Stimulated activated CD4-positive, alpha-beta T cell treated with anti-CD3 and anti-CD28 coated beads, Interleukin-2, amount 100 ng/mL, for 24 hours (primary cell): ENCODE measurements around the gene IGFALS.

Source experiments
- DNase-seq, 2 donors: peaks; one replicate each; pipeline ENCODE4 v3.0.0-alpha.2; 2020

IGFALS gene

DNA sequence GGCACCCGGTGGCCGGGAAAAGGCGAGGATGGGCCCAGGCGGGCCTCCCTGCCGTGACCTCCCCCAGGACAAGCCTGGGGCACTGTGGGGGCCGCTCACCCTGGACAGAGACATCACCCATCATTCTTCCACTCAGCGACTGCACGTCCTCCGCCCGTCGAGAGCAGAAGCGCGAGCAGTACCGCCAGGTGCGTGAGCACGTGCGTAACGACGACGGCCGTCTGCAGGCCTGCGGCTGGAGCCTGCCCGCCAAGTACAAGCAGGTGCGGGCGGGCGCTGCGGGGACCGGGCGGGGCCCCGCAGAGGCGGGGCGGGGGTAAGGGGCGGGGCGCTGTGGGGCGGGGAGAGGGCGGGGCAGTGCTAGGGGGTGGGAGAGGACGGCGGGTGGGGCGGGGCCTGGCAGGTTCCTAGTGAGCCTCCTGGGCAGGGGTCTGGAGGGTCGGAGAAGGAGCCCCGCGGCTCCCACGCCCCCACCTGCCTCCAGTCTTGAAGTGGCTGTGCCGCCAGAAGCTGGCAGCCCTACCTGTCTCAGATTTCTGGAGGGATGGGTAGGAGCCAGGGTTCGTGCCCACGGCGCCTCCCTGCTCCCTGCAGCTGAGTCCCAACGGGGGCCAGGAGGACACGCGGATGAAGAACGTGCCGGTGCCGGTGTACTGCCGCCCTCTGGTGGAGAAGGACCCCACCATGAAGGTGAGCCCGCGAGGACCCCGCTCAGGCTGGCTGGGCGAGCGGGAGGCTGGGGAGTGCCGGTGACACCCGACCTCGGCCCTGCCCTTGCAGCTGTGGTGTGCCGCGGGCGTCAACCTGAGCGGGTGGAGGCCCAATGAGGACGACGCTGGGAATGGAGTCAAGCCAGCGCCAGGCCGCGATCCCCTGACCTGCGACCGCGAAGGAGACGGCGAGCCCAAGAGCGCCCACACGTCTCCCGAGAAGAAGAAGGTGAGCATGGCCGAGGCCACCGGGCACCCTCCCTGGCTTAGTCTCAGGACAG is 29.7 kb downstream of the IGFALS start:
- DNase-seq, result no peak

DNA sequence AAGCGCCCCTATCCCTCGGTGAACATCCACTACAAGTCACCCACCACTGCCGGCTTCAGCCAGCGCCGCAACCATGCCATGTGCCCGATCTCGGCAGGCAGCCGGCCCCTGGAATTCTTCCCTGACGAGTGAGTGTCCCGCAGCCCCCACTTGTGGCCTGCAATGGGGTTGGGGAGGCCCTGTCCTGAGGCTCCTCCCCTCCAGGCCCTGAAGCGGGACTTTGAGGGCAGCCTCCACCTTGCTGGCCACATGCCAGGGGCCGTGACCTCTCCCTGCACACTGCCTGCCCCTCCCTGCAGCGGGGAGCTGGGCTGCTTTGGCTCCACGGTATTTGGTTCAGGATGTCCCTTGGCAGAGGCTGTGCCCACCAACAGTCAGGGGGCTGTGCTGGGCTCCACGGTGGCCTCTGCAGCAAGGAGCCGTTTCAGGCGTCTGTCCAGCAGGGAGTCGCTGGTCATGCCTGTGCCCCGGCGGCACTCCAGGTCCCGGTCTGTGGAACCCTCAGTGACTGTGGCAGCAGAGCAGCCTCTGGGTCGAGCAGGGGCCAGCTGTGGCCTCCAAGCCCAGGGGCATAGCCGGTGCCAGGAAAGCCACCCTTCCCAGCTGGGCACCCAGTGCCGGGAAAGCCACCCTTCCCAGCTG is 30.5 kb downstream of the IGFALS start:
- no peak for DNase-seq

DNA sequence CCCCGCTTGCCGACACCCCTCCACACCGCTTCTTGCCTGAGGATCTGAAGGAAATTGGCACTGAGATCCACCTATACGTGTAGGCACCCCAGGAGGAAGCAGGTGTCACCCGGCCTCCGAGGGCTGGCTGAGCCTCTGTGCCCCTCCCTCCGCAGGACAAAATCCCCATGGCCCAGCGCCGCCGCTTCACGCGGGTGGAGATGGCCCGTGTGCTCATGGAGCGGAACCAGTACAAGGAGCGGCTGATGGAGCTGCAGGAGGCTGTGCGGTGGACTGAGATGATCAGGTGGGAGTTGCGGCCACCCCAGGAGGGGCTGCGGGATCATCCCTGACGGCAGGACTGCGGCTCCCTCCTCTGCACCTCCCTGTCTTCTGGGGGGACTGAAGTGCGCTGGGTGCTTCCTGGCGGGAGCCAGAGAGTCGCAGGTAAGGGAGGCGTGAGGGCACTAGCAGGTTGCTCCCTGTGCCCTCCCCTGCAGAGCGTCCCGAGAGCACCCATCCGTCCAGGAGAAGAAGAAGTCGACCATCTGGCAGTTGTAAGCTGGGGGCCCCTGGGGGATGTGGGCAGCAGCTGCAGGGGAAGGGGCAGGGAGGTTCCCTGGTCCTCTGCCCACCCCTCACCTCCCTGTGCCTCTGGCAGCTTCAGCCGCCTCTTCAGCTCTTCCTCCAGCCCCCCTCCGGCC is 31.2 kb downstream of the IGFALS start:
- no peak for DNase-seq

DNA sequence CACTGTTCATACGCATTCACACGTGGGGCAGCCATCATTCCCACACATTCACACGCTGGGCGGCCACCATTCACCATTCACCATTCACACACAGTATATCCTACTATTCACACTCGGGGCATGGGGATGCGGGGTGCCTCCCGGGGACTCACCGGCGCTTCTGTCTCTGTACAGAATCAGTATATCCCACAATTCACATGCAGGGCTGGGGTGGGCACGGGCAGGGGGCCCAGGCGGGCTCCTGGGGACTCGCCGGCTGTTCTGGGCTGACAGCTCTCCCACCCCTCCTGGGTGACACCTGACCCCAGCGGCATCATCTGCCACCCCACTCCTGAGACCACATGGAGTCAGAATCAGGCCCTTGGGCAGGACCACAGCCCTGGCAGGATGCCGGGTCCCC is 31.8 kb downstream of the IGFALS start:
- no peak for DNase-seq

DNA sequence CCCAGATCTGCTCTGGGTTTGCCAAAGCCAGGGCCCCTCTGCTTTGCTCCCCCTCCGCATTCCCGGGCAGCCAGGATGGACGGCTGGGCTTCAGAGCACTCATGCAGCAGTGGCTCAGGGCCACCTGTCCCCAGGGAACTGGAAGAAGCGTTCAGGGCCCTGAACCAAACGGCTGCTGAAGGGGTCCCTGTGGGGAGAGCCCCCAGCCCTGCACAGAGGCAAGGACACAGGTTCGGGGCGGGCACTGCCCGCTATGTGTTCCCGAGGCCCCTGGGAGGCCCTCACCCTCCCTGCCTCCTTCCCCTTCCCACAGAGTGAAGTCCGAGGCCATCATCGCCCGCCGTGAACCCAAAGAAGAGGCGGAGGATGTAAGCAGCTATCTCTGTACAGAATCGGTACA is 32.6 kb downstream of the IGFALS start:
- no peak for DNase-seq

DNA sequence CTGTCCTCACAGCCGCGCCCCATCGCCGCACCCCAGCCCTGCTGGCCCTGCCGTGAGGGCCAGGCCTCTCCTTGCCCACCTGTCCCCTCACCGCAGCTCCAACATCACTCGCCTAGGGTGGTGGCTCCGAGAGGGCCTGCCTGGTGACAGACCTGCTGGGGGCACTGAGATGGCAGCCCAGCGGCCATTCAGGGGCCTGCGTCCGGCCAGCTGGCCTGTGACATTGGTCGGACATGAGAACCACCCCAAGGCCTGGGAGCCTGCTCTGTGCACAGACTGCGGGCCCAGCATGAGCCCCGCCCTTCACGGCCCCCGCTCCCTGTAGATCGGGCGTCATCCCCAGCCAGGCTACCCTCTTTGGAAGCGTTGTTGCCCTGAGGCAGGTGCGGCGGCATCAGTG is 34.0 kb downstream of the IGFALS start:
- no peak for DNase-seq

DNA sequence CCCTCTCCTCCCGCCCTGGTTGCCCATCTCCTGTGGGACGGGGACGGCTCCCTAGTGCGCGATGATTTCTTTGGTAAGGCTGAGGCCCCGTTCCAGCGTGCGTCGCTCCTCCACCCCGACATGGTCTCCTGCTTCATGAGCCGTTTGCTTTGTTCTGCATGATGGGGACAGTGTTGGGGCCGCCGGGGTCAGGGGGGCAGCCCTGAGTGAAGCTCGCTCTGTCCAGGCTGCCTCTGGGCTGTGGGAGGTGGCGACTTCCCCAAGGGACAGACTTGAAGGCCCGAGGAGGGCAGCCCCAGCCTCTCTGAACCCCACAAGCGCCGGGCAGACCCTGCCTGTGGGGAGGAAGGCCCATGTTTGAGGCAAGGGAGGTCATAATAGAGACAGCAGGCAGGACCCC is 34.6 kb downstream of the IGFALS start:
- DNase-seq, result no peak

DNA sequence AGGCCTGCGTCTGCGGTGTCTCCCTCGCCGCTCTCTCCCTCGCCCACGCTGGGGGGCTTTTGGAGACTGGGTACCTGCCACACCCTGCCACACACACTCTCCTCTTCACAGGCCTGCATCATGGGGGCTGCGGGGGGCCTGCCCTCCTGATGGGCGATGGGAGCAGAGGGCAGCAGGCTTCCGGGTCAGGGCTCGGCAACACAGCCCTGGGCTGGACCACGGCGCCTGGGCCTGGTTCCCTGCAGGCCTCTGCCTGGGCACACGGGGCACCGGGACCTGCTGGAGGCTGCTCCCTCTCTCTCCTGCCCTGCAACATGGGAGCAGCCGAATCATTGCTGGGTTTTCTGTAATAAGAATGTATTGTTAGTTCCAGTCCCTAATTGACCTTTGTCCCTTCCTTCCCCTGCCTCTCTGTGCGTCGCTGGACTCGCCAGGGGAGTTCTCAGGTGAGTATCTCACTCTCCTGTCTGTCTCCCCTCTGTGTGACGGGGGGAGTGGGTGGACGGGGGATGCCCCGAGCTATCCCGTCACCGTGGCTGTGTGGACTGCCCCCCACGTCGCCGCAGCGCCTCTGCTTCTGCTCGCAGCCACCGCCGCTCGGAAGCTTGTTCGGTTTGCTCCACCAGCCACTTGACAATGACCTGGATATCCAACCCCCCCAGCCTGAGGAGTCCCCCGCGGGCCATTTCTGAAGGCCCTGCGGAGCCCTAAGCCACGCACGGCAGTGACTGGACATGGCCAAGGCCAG is 35.6 kb downstream of the IGFALS start:
- no peak for DNase-seq

DNA sequence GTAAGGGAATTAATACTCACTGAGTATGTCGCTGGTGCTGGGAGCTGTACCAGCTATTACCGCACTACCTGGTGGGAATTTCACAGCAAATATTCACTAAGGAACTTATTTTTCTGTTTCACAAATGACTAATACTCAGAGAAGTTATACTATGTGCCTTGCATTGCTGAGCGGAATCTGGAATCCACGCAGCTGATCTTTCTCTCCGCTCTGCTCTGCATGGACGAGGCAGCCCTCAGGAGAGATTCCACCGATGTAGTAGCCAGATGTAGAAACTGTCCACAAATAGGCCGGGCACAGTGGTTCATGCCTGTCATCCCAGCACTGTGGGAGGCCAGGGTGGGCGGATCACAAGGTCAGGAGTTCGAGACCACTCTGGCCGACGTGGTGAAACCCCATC is 39.3 kb downstream of the IGFALS start:
- no peak for DNase-seq

DNA sequence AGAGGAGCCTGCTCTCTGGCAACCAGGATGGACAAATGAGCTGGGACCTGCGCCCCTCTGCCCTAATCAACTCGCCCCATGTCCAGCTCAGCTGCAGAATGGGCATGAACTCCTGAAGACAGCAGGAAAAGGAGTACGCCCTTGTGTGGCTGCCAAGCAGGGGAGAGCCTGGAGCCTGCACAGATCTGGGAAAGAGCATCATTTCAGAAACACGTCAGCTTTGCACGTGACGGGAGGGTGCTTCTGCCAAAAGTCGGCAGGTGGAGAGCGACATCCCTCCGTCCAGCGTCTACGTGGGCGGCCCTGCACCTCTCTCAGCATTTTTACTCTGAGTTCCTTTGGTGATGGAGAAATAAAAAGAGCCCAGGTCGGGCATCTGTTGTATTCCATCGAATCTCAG is 40.7 kb downstream of the IGFALS start:
- DNase-seq, result no peak

DNA sequence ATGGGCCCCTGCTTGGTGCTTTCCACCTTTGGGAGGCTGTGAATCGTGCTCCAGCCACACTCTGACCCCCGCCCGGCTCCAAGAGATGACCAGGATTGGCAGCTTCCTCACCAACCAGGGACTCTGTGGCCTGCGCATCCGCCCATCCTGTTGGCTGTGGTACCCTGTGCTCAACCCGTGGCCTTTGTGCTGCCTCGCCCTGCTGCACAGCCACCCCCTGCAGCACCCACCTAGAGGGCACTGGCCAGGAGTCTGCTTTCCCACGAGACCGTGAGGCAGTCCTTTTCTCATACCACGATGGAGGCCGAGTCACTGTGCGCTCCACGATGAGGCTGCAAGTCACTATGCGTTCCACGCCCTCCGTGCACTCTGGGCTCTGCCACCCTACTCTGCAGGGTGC is 41.6 kb downstream of the IGFALS start:
- no peak for DNase-seq

DNA sequence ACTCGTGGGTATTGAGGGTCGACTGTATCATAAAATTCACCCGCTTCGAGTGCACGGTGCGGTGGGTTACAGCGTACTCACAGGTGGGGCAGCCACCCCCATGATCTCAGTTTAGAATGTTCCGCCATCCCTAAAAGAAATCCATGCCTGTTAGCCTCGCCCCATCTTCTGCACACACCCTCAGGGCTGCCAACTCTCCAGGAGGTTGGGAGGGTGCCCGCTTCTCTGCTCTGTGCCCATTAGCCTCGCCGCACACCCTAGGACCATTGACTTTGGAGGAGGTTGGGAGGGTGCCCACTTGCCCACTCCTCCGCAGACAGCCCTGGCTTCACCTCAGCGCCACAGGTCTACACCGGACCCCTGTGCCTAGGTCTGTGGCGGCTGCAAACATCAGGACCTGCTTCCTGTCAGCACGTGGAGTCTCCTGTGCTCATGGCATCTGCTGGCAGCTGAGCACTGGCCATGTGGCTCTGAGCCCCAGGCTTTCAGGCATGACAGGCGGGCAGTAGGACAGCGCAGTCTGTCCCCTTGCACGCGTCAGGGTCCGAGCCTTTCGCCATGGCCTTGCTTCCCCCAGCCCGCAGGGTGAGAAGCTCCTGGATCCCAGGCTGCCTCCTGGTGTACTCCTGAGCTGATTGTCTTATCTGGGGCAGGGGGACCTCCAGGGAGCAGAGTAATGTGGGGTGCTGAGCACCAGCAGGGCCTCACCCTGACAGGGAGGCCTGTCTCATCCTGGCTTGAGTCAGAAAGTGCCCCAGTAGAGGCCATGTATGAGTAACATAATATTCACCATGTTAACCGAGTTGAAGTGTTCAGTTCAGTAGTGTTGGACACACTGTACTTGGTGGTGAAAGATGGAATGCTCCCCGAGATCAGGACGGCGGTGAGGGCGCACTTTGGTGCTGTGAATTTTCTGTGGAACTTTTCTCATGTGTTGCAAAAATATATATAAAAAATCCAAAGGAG is 44.1 kb downstream of the IGFALS start:
- no peak for DNase-seq

DNA sequence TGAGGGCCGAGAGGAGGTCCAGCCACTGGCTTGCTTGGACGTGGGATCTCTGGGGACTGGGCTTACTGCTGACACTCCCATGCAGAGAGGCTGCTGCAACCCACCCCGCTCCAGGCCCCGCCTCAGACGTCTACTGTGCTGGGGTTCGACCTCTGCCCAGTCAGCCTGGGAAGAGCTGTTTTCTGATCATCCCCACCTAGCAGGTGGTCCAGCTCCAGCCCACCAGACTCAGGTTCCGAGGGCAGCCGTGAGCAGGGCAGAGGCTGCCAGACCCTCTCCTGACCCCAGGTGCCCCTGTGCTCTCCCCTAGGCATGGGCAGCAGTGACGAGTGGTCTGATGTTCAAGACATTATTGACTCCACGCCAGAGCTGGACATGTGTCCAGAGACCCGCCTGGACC is 45.6 kb downstream of the IGFALS start:
- no peak for DNase-seq

DNA sequence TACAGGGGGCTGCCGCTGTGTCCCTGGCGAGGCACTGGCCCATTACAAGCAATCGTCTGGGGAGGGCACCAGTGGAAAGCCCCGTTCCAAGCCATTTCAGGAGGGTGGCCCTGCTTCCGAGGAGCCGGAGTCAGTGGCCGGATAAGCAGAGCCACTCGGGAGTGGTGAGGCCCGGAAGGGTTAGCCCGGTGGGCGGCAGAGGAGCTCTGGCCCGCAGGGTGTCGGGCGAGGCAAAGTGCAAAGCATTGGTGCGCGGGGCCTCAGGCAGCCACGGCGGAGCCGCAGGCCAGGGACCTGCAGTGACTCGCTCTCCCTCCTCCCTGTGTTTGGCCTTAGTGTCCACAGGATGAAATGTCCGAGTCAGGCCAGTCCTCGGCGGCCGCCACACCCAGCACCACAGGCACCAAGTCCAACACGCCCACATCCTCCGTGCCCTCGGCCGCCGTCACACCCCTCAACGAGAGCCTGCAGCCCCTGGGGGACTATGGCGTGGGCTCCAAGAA is 46.8 kb downstream of the IGFALS start:
- no peak for DNase-seq

DNA sequence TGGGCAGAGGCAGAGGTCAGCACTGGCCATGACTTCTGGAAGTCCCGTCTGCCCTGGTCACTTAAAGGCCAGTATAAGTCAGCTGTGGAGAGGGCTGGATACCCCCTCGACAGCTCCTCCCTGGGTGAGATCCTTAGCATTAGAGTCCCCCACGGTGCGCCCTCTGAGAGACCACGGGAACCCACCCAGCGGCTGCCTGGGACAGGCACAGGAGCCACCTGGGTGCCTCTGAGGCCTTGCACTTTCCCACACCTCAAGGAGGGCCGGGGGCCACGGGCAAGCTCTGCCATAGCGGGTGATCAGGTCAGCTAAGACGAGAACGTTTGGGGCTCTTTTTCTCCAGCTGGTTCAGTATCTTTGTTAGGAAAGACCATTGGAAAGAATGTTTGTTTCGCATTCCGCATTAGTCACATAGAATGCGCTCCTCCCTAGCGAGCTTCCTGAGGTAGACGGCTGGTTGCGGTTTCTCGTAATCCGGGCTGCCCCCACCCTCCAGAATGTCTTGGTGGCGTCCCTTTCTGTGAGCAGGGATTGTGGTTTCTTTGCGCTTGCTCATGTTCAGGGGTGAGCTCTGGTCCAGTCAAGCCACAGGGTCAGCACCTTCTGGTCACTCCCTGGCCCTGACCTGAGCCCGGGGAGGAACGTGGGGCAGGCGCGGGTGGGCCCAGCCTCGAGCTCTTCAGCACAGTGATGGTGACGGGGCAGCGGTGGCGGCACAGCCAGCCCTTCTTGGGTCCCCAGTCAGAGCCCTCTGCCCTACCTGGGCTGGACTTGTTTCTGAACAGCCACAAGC is 47.4 kb downstream of the IGFALS start:
- DNase-seq, result no peak

DNA sequence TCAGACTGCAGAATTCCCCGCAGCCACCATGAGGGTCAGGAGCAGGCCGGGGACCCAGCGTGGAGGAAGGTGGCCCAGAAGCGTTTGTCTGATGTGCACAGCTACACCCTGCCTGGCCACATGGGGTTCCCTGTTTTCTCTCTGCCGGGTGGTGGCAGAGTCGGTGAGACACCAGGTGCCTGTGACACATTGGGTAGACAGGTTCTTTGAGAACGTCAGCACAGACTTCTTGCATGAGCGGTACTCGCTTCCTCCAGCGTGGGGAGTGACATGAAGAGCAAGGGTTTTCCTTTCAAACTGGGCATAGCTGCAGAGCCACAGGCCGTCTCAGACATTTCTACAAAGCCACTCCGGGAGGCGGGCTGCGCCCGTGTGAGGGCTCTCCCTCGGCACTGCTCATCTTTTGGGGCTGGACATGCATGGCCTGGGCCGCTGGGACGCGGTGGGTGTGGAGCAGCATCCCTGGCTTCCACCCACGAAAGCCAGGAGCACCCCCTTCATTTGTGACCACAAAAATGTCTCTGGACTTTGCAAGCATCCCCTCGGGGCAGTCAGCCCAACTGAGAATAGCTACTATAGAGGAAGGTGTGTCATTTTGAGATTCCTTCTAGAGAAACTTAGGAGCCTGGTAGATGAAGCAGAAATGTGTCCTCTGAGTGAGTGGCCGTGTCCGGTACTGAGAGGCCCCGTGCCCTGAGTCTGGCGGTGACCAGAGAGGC is 48.2 kb downstream of the IGFALS start:
- DNase-seq, result no peak

DNA sequence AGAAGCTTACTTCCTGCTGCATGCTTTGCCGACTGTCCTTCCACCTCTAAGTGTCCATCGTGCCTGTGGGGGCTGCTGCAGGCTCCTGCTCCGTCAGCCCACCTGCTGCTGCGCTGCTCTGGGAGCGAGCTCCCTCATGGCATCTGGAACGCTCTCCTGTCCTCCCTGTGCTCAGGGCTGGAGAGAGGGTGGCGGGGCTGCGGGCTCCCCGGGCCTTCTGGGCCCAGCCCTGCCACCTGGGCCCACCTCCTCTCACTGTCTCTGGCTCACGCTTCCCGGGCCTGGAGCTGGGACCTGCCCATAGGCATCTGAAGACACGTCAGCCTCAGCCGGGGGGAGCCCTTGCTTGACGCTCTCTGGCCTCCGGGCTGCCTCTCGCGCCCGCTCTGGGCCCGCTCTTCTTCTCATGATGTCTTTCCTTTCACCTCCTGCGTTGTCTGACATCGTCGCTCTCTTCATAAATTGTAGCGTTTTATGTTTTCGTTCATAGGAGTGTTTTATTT is 49.1 kb downstream of the IGFALS start:
- DNase-seq, result no peak

DNA sequence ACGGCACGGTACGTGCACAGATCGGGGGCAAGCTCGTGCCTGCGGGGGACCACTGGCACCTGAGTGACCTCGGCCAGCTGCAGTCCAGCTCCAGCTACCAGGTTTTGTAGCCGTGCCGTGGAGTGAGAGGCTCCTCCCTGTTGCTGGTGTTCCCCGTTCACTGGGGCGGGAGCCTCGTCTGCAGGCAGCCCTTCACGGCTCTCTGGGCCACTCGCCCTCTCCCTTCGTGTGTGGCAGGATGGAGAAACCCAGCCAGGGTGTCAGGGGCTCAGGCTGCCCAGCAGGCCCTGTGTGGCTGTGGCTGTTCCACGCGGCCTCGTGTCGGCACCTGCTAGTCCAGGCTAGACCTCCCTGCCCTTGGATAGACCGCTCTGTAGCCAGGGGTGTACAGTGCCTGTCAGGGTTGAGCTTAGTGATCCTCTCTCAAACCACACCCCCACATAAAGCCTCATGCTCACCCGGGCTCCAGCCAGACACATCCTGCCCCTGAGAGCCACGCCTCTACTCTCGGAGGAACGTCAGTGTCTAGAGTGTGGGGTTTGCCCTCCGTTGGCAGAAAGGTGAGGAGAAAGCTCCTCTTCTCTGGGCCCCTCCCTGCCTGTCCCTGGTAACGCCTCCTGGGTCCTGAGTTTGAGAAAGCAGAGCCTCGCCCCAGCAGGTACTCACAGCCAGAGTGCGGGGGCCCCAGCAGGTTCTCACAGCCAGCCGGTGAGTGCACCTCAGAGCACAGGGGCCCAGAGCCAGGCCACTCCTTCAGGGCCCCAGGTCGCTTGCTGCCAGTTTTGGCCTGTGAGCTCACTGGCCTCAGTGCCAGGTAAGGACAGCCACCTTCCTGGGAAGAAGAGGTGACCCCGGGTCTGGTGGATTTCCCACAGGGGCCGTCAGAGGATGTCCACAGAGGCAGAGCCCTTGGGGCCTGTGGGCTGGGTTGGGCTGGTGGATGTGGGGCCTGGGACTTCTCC is 49.8 kb downstream of the IGFALS start:
- no peak for DNase-seq
